ENCODE results near the gene NR2E1. TPM values are rescaled to one million over a fixed set of nuclear protein-coding genes. Genes with fewer than 3 reads are reported as not detected.

Gene NR2E1
- total and polyA plus RNA-seq, 2 experiments from 2014 or later = not detected

DNA sequence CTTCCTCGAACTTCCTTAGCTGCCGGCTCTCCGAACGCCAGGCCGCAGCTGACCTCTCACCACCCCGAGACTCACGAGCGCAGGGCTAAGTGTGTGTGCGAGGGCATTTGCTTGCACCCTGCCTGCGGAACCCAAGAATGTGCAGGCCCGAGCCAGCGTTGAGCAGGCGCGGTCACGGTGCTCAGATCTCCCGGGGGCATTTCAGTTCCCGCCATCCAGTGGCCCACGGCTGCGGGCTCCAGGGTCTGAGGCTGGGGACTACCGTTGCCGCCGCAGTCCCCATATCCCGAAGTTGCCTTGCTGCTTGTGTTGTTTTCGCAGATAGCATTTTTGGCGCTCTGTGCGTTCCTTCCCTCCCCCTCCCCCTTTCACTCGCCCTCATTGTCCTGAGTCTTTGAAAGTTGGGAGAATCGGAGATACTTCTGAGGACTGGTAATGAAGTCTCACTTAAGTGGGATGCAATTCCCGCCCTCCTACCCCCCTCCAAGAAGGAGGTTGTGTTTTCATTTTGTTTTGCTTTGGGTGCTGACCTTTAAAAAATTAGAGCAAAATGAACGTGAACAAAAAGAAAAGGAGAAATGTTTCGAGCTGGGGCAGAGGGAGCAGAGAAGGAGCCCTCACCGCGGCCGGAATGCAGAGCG, 1.7 kb downstream of the NR2E1 start:
- H3K4me2 ChIP-seq = peak overlapping the region; percentile 90
- H3K36me3 Mint-ChIP-seq (ENCODE audit: low read depth) = no peaks in the 10 kb centered on the region
- no peaks in the 10 kb centered on the region; the same call in 1 of the 2 replicates for H3K36me3 ChIP-seq (ENCODE audit: insufficient read depth)
- DNase-seq (ENCODE audit: low spot score) (peak; percentile 86), ATAC-seq (peak; percentile 6)
- H3K27me3 Mint-ChIP-seq (ENCODE audit: insufficient read depth, low read depth, poor library complexity) = peaks cover 99% of the 10 kb centered on the region
- H3K27ac Mint-ChIP-seq = no peak overlapping the region
- peaks cover 67% of the 10 kb centered on the region for H3F3A ChIP-seq (replicated peaks; ENCODE audit: low read depth)
- TF ChIP-seq EZH2phosphoT487 (IDR thresholded peaks at IDR 0.05; ENCODE audit: unreplicated experiment) = peak; percentile 56
- TF ChIP-seq JUNB (IDR thresholded peaks at IDR 0.05; ENCODE audit: unreplicated experiment) = no peak
- TF ChIP-seq EZH2 (IDR thresholded peaks at IDR 0.05; ENCODE audit: low read depth, unreplicated experiment) = peak; percentile 85
- TF ChIP-seq POLR2AphosphoS5 (IDR thresholded peaks at IDR 0.05; ENCODE audit: low read depth) = peak; percentile 25; the same call in 1 of the 2 replicates
- TF ChIP-seq ZNF462 (CRISPR knock-in tag; IDR thresholded peaks at IDR 0.05) = no peak
- TF ChIP-seq ETS1 (IDR thresholded peaks at IDR 0.05) = no peak
- TF ChIP-seq ZNF331 (CRISPR knock-in tag; IDR thresholded peaks at IDR 0.05; ENCODE audit: low read depth) = no peak
- H3K9me3 Mint-ChIP-seq = peaks cover 3% of the 10 kb centered on the region; the same call in 2 of the 3 replicates
- H3K4me1 ChIP-seq (ENCODE audit: insufficient read depth) = peaks cover 85% of the 10 kb centered on the region
- H3K9me2 ChIP-seq (ENCODE audit: insufficient read depth) = no peaks in the 10 kb centered on the region
- H3K4me3 ChIP-seq = peak overlapping the region; percentile 62
- peak overlapping the region; percentile 67 for H3K4me3 Mint-ChIP-seq
- peaks cover 18% of the 10 kb centered on the region for H4K20me1 ChIP-seq (replicated peaks; ENCODE audit: insufficient read depth)
- no peak overlapping the region for H3K27ac ChIP-seq (ENCODE audit: low read depth)
- H3K79me2 ChIP-seq (replicated peaks; ENCODE audit: insufficient read depth) = no peaks in the 10 kb centered on the region
- H3K4me1 Mint-ChIP-seq = peaks cover 57% of the 10 kb centered on the region
- peaks cover 100% of the 10 kb centered on the region for H3K27me3 ChIP-seq (ENCODE audit: insufficient read depth)
- peak overlapping the region; percentile 56 for H2AFZ ChIP-seq
